SK-N-MC (cell line): ENCODE results near the gene HYCC1.
A peak's percentile ranks its signal among the peaks of the same experiment; 100 is the strongest.

ENCODE experiments used
- DNase-seq: peaks from one replicate; pipeline ENCODE4 v3.0.0-alpha.2; 2011; ENCODE audit warnings: low read depth, low spot score
- H3K27ac ChIP-seq: fragments of 200-600 bp; sonication (generic); 2 replicates; pipeline ENCODE4 v1.5.1; 2016; ENCODE audit warnings: mixed run types
- H3K36me3 ChIP-seq: fragments of 200-600 bp; sonication (generic); 2 replicates; pipeline ENCODE4 v1.6.1; 2017; ENCODE audit warnings: antibody characterized with exemption, low read length, mixed read lengths; ENCODE audit not compliant: insufficient read depth
- H3K4me3 ChIP-seq: fragments of 200-600 bp; sonication (generic); 2 replicates; pipeline ENCODE4 v1.5.1; 2016
- H3K9ac ChIP-seq: fragments of 200-600 bp; sonication (generic); 2 replicates; pipeline ENCODE4 v1.8.0; 2017; ENCODE audit warnings: mixed run types, mixed read lengths; ENCODE audit not compliant: insufficient read length
- H3K9me3 ChIP-seq: fragments of 200-600 bp; sonication (generic); 2 replicates; pipeline ENCODE4 v1.6.1; 2017; ENCODE audit warnings: low read depth, mild to moderate bottlenecking, antibody characterized with exemption, low read length, moderate library complexity, mixed read lengths
- EZH2 ChIP-seq: fragments of 200-600 bp; sonication (generic); IDR thresholded peaks from one replicate; pipeline ENCODE4 v1.6.1; 2017; ENCODE audit warnings: antibody characterized with exemption
- FOXP2 ChIP-seq: optimal IDR thresholded peaks from 2 replicates; pipeline ENCODE3; 2011; ENCODE audit warnings: mild to moderate bottlenecking, moderate library complexity; ENCODE audit not compliant: insufficient read depth; ENCODE audit errors: extremely low read length, control extremely low read depth
- POLR2AphosphoS5 ChIP-seq: IDR thresholded peaks from 2 replicates; pipeline ENCODE4 v1.6.1; 2012; ENCODE audit warnings: mild to moderate bottlenecking, low read depth, low read length, borderline replicate concordance

HYCC1 gene

GRCh38 chr7:23020742-23021401 is 6.9 kb upstream of the HYCC1 start:
- peak overlapping the region; percentile 61; the same call in 1 of the 2 replicates for H3K27ac ChIP-seq
- no peak for DNase-seq

GRCh38 chr7:23018750-23019149 is 4.8 kb upstream of the HYCC1 start:
- Histone ChIP-seq H3K9ac (no peak overlapping the region), H3K27ac (no peak overlapping the region), H3K9me3 (peaks cover 8% of the 10 kb centered on the region; the same call in 1 of the 2 replicates), H3K4me3 (no peak overlapping the region), H3K36me3 (no peaks in the 10 kb centered on the region)
- TF ChIP-seq POLR2AphosphoS5 (no peak), FOXP2 (no peak), EZH2 (no peak)
- no peak for DNase-seq

More at GRCh38 chr7:23020742-23021401, 6.9 kb upstream of the HYCC1 start:
- Histone ChIP-seq H3K36me3 (no peaks in the 10 kb centered on the region), H3K9me3 (peaks cover 8% of the 10 kb centered on the region; the same call in 1 of the 2 replicates), H3K4me3 (no peak overlapping the region), H3K9ac (no peak overlapping the region)
- TF ChIP-seq FOXP2 (no peak), POLR2AphosphoS5 (no peak), EZH2 (no peak)

GRCh38 chr7:23017309-23017708 is 3.4 kb upstream of the HYCC1 start:
- H3K27ac ChIP-seq: peak overlapping the region; percentile 85
- DNase-seq: no peak
- H3K4me3 ChIP-seq: peak overlapping the region; percentile 48
- no peaks in the 10 kb centered on the region for H3K36me3 ChIP-seq
- peaks cover 8% of the 10 kb centered on the region; the same call in 1 of the 2 replicates for H3K9me3 ChIP-seq
- TF ChIP-seq FOXP2 (no peak), EZH2 (no peak), POLR2AphosphoS5 (no peak)
- no peak overlapping the region for H3K9ac ChIP-seq

- no peaks in the 10 kb centered on the region for H3K36me3 ChIP-seq
- no peak for DNase-seq
- H3K4me3 ChIP-seq: peak overlapping the region; percentile 48
- H3K27ac ChIP-seq: peak overlapping the region; percentile 85
- H3K9me3 ChIP-seq: peaks cover 2% of the 10 kb centered on the region; the same call in 1 of the 2 replicates
- H3K9ac ChIP-seq: no peak overlapping the region
- TF ChIP-seq POLR2AphosphoS5: no peak
- no peak for TF ChIP-seq EZH2
- TF ChIP-seq FOXP2: no peak
Observed at GRCh38 chr7:23016345-23017253, 2.7 kb upstream of the HYCC1 start.

DNA sequence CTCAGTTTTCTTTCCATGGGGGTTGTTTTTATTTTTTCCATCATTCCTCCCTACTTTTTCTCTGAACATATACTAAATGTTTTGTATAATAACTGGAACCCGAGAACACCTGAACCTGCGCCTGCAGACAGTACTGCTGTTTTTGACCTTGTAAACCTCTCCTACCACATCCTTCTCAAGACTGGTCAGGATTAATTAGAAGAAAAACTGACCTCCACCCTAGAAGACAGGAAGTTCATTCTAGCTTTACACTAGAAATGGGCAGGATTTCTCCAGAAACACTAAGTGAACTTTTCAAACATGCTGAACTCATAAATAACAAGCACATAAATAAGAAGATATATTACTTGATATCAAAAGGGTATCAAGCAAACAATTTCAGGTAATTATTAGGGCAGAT is 751 bp upstream of the HYCC1 start:
- H3K27ac ChIP-seq: no peak overlapping the region
- DNase-seq: no peak
- H3K9me3 ChIP-seq: no peaks in the 10 kb centered on the region
- H3K9ac ChIP-seq: no peak overlapping the region
- H3K36me3 ChIP-seq: no peaks in the 10 kb centered on the region
- peak overlapping the region; percentile 91 for H3K4me3 ChIP-seq
- TF ChIP-seq POLR2AphosphoS5 (no peak), FOXP2 (no peak), EZH2 (no peak)

- no peaks in the 10 kb centered on the region for H3K9me3 ChIP-seq
- no peak overlapping the region for H3K27ac ChIP-seq
- no peaks in the 10 kb centered on the region for H3K36me3 ChIP-seq
- peak overlapping the region; percentile 76 for H3K9ac ChIP-seq
- no peak for TF ChIP-seq EZH2
- no peak for TF ChIP-seq FOXP2
- no peak for TF ChIP-seq POLR2AphosphoS5
- peak overlapping the region; percentile 91 for H3K4me3 ChIP-seq
- DNase-seq: no peak
Observed at GRCh38 chr7:23012908-23013714, 819 bp downstream of the HYCC1 start.

DNA sequence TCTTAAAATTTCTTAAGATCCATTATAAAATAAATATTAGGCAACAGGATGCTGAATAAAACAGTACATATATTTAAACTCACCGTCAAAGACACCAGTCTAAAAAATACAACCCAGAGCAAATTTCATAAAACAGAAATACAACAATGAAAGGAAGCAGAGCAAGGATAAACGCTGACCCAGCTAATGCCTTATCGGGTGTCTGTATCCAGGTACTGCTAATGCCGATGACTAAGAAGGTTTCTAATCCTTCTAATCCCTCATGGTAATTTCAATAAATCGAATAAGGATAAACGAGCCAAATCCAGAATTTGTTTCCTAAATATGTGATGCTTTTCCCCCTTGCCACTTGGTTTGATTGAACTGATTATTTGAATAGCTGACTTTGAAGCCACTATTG is 1.7 kb downstream of the HYCC1 start:
- Histone ChIP-seq H3K36me3 (no peaks in the 10 kb centered on the region), H3K27ac (no peak overlapping the region), H3K9ac (peak overlapping the region; percentile 76), H3K4me3 (peak overlapping the region; percentile 91), H3K9me3 (no peaks in the 10 kb centered on the region)
- no peak for DNase-seq
- TF ChIP-seq EZH2 (no peak), FOXP2 (no peak), POLR2AphosphoS5 (no peak)
